Measurements from ENCODE around the gene TADA2A. TPM values are rescaled to one million over a fixed set of nuclear protein-coding genes. Genes with fewer than 3 reads are reported as not detected.

TADA2A gene
- total RNA-seq, 1 experiment from 2014 or later, result 11.4 TPM

DNA sequence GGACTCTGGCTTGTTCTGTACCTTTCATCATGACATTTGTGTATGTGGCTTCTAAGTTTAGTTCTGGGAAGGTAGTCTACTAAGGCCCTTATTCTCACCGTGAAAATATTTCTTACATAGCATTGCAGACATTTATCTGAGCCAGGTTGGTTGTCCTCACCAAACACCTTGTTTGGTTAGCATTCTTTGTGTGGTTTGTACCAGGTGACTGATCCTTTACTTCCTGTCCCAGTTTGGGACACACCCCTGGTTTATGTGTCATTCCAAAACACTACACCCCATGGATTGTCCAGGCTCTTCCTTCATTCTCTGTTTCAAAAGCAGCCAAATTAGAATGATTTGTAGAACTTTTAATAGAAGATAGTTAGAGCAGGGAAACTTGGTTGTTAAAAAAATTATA is 59.8 kb downstream of the TADA2A start:
- POLR2A ChIA-PET, result no interaction called here
- no peaks in the 10 kb centered on the region for H3K27me3 ChIP-seq (ENCODE audit: control insufficient read depth, insufficient read depth, low read length)
- intact Hi-C loops (cut with micrococcal nuclease; ENCODE audit: unreplicated experiment), result no loop called here
- H3K4me1 ChIP-seq (ENCODE audit: control insufficient read depth, insufficient read depth, low read length), result no peaks in the 10 kb centered on the region
- CTCF ChIA-PET, result no interaction called here
- H3K36me3 ChIP-seq (ENCODE audit: control insufficient read depth, insufficient read depth, low read length), result peaks cover 6% of the 10 kb centered on the region; the same call in 1 of the 2 replicates
- TF ChIP-seq, protein P1, sequence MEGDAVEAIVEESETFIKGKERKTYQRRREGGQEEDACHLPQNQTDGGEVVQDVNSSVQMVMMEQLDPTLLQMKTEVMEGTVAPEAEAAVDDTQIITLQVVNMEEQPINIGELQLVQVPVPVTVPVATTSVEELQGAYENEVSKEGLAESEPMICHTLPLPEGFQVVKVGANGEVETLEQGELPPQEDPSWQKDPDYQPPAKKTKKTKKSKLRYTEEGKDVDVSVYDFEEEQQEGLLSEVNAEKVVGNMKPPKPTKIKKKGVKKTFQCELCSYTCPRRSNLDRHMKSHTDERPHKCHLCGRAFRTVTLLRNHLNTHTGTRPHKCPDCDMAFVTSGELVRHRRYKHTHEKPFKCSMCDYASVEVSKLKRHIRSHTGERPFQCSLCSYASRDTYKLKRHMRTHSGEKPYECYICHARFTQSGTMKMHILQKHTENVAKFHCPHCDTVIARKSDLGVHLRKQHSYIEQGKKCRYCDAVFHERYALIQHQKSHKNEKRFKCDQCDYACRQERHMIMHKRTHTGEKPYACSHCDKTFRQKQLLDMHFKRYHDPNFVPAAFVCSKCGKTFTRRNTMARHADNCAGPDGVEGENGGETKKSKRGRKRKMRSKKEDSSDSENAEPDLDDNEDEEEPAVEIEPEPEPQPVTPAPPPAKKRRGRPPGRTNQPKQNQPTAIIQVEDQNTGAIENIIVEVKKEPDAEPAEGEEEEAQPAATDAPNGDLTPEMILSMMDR (IDR thresholded peaks at IDR 0.05), result no peak
- no peak for TF ChIP-seq SIN3A (IDR thresholded peaks at IDR 0.05; ENCODE audit: borderline replicate concordance, insufficient read depth, low read depth, low read length)
- TF ChIP-seq TCF7L2 (IDR thresholded peaks at IDR 0.05; ENCODE audit: low read depth, low read length), result no peak
- no peak for TF ChIP-seq POLR2AphosphoS5 (IDR thresholded peaks at IDR 0.05; ENCODE audit: low read depth, low read length)
- TF ChIP-seq, protein P2, sequence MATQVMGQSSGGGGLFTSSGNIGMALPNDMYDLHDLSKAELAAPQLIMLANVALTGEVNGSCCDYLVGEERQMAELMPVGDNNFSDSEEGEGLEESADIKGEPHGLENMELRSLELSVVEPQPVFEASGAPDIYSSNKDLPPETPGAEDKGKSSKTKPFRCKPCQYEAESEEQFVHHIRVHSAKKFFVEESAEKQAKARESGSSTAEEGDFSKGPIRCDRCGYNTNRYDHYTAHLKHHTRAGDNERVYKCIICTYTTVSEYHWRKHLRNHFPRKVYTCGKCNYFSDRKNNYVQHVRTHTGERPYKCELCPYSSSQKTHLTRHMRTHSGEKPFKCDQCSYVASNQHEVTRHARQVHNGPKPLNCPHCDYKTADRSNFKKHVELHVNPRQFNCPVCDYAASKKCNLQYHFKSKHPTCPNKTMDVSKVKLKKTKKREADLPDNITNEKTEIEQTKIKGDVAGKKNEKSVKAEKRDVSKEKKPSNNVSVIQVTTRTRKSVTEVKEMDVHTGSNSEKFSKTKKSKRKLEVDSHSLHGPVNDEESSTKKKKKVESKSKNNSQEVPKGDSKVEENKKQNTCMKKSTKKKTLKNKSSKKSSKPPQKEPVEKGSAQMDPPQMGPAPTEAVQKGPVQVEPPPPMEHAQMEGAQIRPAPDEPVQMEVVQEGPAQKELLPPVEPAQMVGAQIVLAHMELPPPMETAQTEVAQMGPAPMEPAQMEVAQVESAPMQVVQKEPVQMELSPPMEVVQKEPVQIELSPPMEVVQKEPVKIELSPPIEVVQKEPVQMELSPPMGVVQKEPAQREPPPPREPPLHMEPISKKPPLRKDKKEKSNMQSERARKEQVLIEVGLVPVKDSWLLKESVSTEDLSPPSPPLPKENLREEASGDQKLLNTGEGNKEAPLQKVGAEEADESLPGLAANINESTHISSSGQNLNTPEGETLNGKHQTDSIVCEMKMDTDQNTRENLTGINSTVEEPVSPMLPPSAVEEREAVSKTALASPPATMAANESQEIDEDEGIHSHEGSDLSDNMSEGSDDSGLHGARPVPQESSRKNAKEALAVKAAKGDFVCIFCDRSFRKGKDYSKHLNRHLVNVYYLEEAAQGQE (IDR thresholded peaks at IDR 0.05; ENCODE audit: insufficient read depth in 1 of 2, low read depth in 2 of 2, low read length in 1 of 2), result no peak
- no peak overlapping the region for H3K27ac ChIP-seq (ENCODE audit: low read length)
- BruUV-seq (replicated peaks), result no TSS peak
- DNase-seq (ENCODE audit: low read depth, low spot score) (no peak), ATAC-seq (no peak)
- no peaks in the 10 kb centered on the region for H3K9me3 ChIP-seq (ENCODE audit: control insufficient read depth, insufficient read depth, low read depth, low read length)
- in situ Hi-C loops (cut with HindIII; ENCODE audit: low pct_unique_long_range_greater_than_20kb, low sequenced_read_pairs), result no loop called here
- H3K4me3 ChIP-seq (ENCODE audit: low read depth in 2 of 2, low read length in 2 of 2), result no peak overlapping the region

DNA sequence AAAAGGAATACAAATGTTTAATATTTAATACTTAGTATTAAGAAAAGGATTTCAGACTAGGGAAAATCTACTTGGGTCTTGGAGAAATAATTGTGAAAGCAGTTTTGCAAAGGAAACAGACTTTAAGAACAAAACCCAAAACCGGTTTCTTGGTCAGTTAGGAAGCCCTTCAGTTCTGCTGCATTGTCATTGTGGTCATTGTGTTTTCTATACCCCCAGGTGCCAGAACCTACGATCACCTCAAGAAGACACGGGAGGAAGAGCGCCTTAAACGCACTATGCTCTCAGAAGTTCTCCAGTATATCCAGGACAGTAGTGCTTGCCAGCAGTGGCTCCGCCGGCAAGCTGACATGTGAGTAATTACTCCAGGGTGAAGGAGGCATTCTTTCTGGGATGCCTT is 63.5 kb downstream of the TADA2A start:
- DNase-seq (ENCODE audit: low read depth, low spot score) (no peak), ATAC-seq (no peak)
- intact Hi-C loops (cut with micrococcal nuclease; ENCODE audit: unreplicated experiment) (no loop called here), in situ Hi-C loops (cut with HindIII; ENCODE audit: low pct_unique_long_range_greater_than_20kb, low sequenced_read_pairs) (no loop called here)
- CTCF ChIA-PET, result no interaction called here
- Histone ChIP-seq H3K9me3 (ENCODE audit: control insufficient read depth, insufficient read depth, low read depth, low read length) (no peaks in the 10 kb centered on the region), H3K36me3 (ENCODE audit: control insufficient read depth, insufficient read depth, low read length) (peaks cover 7% of the 10 kb centered on the region; the same call in 1 of the 2 replicates), H3K4me1 (ENCODE audit: control insufficient read depth, insufficient read depth, low read length) (no peaks in the 10 kb centered on the region), H3K27ac (ENCODE audit: low read length) (no peak overlapping the region), H3K27me3 (ENCODE audit: control insufficient read depth, insufficient read depth, low read length) (no peaks in the 10 kb centered on the region), H3K4me3 (ENCODE audit: low read depth in 2 of 2, low read length in 2 of 2) (no peak overlapping the region)
- BruUV-seq (replicated peaks), result no TSS peak
- POLR2A ChIA-PET, result no interaction called here
- TF ChIP-seq, protein P1 (IDR thresholded peaks at IDR 0.05), result no peak
- TF ChIP-seq SIN3A (IDR thresholded peaks at IDR 0.05; ENCODE audit: borderline replicate concordance, insufficient read depth, low read depth, low read length) (no peak), TCF7L2 (IDR thresholded peaks at IDR 0.05; ENCODE audit: low read depth, low read length) (no peak), POLR2AphosphoS5 (IDR thresholded peaks at IDR 0.05; ENCODE audit: low read depth, low read length) (no peak)
- TF ChIP-seq, protein P2 (IDR thresholded peaks at IDR 0.05; ENCODE audit: insufficient read depth in 1 of 2, low read depth in 2 of 2, low read length in 1 of 2), result no peak
